PC-3 (cell line): ENCODE results near the gene SLC22A5.

Experiments
- CTCF ChIP-seq: fragments of 300-600 bp; sonication (generic); conservative IDR thresholded peaks from 2 replicates; pipeline ENCODE4 v1.5.1; 2017; ENCODE audit warnings: antibody characterized with exemption, low read depth, mild to moderate bottlenecking, low read length
- EZH2 ChIP-seq: fragments of 300-600 bp; sonication (generic); IDR thresholded peaks from one replicate; pipeline ENCODE4 v1.6.1; 2017; ENCODE audit warnings: antibody characterized with exemption, mild to moderate bottlenecking, low read length; ENCODE audit not compliant: unreplicated experiment
- EZH2phosphoT487 ChIP-seq: fragments of 300-600 bp; sonication (generic); IDR thresholded peaks from 2 replicates; pipeline ENCODE4 v1.6.1; 2018; ENCODE audit warnings: mild to moderate bottlenecking, antibody characterized with exemption, low read length, borderline replicate concordance

- TF ChIP-seq CTCF, result no peak
- TF ChIP-seq EZH2phosphoT487, result no peak
- TF ChIP-seq EZH2, result no peak
Observed at GRCh38 chr5:132378580-132378979, 9.1 kb downstream of the SLC22A5 start.
